ENCODE measurements around the gene CDK17.

CDK17 gene

DNA sequence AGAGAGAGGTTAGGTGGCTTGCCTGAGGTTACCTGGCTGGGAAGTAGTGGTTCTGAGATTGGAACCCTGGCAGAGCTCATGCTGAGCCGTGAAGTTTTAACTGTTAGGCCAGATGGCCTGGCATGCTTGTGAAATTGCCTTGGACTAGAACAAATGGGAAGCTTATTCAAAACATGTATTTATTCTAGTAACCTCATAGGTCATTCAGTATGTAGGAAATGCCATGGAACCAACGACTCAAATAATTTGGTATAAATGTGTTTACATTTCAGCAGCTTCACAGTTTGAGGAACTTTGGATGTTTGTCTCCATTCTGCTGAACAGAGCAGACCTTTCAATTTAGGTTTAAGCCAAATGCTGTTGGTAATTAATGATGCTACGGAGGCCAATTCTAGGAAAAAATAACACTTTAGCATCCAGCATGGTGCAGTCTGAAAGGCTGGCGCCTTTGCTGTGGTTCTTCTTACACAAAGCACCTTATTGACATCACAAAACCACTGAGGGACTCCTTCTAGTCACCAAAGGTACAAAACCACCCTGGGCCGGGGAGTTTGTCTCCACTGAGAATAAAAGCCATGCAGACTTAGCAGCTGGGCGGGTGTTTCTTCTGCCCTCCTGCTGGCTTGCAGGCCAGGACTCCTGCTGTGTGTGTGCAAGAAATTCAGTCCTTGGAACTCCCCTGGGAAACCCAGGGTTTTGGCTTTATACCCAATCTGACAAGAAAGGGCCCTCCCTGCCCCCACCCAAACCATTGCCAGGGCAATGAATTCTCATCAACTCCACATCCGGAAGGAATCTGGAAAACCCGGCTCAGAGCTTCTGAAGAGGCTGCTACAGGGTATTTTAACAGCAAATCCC, 141.9 kb downstream of the CDK17 start:
- no peak for FAIRE-seq

DNA sequence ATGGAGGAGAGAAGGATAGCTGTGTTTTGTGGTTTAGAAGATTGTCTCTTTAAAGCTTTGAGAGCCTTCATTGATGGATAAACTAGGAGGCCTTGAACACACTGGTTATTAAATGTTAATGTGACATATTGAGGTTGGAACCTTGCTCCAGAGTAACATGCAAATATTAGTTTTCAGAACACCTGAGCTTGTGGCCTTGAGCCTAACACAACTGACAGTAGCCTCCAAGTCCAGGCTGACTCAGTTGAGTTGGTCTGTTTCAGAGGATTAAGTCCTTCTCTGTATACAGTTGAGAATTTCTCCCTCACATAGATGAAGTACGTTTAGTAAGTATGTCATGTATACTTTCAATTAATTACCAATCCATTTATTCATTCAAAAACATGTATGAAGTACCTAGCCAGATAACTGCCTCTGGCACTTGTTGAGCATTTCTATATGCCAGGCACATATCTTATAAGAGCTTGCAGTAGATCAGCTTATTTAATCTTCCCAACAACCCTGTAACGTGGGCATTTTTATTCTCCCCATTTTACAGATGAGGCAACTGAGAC, 142.6 kb downstream of the CDK17 start:
- FAIRE-seq = no peak

DNA sequence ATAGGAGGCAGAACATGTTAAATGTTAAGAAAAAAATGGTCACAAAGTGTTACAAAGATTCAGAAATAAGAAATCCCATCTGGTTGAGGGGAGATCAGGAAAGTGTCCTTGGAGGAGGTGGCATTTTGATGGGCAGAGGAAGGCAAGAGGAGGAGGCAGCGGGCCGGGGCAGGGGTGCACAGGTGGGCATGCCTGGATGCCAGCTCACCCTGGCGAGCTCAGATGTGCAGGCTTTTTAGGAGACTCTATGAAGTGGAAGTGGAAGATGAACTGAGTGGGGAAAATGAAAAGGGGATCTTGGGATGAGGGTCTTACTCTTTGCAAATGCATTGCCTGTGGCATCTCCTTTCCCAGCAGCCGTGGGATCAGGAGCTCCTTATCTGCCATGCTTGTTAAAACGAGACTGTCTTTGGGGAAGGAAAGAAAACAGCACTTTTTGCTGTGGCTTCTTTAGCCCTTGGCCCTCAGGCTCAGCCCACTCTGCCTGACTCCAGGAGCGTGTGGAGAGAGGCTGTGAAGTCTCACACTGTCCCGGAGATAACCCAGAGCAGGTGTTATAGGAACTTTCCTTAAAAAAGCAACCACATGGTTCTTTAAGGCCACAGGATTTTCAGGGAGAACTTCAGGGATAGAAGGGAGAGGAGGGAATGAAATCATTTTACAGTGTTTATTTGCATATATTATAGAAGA, 143.4 kb downstream of the CDK17 start:
- FAIRE-seq = no peak

- FAIRE-seq = no peak
Measured at GRCh38 chr12:96255077-96255476, 145.2 kb downstream of the CDK17 start.

- FAIRE-seq = no peak
Measured at GRCh38 chr12:96250119-96250685, 150.0 kb downstream of the CDK17 start.

DNA sequence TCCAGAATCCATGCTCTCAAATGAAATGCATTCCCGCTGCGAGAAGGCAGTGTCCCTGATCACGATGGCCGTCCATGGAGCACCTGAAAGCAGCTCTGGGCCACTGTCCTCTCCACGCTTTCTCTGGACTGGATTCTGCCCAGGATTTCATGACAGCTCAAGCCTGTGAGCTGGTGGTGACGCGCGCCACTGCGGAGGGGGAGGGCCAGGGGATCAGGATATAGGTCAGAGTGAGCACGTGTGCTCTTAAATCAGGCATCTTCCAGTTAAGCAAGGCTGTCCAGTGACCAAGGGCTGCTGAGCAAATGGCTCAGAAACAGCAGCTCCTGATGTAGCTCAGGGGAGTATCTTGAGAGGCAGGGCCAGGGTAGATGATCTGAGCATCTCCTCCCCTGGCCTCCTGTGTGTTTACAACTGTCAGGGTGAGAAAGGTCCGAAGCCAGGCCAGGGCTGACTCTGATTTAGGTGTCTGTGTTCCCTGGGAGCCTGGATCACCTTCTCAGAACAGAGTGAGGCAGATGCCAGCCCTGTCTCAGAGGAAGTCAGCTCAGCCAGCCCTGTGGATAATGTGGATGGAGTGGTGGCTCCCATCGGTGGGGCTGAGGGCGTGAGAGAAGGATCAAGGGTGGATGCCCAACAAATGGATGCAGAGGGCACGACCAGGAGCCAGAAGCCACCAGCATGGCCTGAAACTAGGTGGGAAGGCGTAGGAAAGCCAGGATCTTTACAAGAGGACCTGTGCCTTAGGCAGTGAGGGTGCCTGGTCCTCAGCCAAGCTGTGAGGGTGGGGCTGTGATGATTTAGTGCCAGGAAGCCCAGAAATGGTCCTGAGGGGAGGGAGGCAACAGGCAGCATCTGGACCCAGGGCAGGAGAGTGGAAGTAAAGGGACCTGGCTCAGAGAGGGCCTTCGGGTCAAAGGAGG, 150.8 kb downstream of the CDK17 start:
- no peak for FAIRE-seq

- FAIRE-seq = no peak
Measured at GRCh38 chr12:96248136-96248931, 151.9 kb downstream of the CDK17 start.

GRCh38 chr12:96247563-96247962, 152.7 kb downstream of the CDK17 start:
- FAIRE-seq = no peak

GRCh38 chr12:96246926-96247505, 153.2 kb downstream of the CDK17 start:
- FAIRE-seq = no peak

DNA sequence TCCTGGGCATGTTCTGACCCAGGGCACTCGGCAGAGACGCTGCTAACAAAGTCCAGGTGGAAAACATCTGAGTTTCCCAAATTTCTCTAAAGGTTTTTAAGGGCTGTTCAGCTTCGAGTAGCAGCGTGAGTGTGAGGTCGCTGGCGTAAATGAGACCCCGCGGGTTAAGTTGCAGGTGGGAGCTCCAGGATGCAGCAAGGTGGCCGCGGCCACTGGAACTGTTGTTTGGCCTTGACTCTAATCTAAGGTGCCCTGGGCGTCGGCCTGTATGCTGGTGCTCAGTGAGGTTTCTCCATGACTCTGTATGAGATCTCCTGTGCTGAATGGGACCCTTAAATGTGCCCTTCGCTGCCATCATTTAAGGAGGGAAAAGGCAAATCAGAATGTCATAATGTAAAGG, 155.4 kb downstream of the CDK17 start:
- FAIRE-seq = no peak

DNA sequence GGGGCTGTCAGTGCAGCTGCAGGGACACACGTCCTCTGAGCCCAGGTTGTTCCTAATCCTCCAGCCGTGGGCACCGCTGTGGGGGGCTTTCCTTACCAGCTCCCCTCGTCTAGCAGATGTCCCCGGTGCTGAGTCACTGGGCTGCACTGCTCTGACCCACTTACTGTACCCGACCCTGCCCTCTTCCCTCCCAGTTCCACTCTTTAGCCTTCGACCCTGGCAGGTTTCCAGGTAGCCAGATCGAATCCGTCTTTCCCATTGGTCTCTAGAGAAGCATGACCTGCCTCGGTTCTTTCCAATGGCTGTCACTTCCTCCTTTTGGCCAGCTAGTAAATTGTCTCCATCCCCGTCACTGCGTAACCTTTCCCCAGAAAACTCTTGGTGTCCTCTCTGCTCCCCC, 157.6 kb downstream of the CDK17 start:
- no peak for FAIRE-seq

DNA sequence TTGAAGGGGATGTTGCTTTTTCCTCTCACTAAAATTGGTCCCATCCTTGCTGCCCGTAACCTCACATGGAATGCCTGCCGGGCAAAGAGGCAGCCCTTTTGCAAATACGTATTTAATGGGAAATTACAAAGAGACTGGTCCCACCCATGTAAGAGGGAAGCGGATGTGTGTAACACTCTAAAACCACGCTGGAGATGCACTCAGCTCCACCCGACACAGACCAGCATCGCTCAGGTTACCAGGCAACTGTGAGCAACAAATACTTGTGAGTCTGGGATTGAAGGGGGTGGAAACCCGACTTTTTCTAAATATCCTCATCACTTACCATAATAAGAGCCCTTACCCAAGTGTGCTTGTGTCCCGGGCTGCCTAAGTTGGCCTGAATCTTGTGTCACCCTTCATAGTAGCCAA, 158.4 kb downstream of the CDK17 start:
- FAIRE-seq = no peak

DNA sequence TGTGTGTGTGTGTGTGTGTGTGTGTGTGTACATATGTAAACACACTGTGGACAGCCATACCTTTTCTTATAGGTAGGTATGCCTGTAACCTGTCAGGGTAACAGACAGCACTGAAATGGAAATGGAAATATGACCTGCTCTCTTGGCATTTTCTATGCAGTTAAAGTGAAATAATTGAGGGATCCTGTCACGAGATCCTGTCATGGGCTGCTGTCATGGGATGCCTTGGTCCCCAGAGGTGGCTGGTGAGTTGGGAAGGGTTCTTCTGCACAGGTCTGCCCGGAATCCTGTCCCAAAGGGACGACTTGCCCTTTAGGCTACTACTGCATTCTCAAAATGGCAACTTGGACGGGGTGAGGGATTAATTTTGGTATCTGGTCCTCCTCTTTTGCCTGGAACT, 158.8 kb downstream of the CDK17 start:
- FAIRE-seq = no peak

- FAIRE-seq = no peak
Measured at GRCh38 chr12:96240656-96241055, 159.6 kb downstream of the CDK17 start.

GRCh38 chr12:96239711-96240635, 160.3 kb downstream of the CDK17 start:
- no peak for FAIRE-seq

- FAIRE-seq = no peak
Measured at GRCh38 chr12:96238336-96239047, 161.7 kb downstream of the CDK17 start.

DNA sequence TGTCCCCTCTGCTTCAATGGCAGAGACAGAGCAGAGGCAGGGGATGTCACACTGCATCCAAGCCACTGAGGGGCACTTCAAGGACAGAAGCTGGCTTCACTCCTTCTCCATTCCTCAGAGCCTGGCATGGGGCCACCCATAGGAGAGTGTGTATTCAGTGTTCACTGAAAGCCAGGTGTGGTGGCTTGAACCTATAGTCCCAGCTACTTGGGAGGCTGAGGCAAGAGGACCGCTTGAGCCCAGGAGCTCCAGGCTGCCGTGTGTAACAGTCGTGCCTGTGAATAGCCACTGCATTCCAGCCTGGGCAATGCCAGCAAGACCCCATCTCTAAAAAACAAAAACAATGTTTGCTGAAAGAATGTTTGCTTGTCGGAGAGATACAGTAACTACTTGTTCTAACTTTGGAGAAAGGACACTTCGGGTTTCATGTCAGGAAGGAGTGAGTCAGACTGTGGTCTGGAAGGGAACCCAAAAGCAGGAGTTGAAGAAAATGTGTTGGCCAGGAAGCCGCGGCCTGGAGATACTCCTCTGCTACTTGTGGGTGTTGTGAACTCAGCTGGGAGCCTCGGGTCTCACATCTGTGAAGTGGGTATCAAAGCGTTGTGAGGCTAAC, 162.7 kb downstream of the CDK17 start:
- FAIRE-seq = no peak

DNA sequence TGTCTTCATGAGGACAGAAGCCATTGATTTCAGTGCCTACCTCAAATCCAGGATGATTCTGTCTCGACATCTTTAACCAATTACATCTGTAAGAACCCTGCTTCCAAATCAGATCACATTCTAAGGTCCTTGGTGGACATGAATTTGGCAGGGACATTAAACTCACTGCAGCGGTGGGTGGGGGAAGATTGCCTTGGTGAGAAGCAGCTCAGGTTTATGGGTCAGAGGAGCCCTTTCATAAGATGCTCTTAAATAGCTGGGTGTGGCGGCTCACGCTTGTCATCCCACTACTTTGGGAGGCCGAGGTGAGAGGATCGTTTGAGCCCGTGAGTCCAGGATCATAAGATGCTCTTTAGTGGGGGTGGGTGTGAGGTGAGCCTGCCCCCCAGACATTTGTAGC, 163.2 kb downstream of the CDK17 start:
- FAIRE-seq = no peak

DNA sequence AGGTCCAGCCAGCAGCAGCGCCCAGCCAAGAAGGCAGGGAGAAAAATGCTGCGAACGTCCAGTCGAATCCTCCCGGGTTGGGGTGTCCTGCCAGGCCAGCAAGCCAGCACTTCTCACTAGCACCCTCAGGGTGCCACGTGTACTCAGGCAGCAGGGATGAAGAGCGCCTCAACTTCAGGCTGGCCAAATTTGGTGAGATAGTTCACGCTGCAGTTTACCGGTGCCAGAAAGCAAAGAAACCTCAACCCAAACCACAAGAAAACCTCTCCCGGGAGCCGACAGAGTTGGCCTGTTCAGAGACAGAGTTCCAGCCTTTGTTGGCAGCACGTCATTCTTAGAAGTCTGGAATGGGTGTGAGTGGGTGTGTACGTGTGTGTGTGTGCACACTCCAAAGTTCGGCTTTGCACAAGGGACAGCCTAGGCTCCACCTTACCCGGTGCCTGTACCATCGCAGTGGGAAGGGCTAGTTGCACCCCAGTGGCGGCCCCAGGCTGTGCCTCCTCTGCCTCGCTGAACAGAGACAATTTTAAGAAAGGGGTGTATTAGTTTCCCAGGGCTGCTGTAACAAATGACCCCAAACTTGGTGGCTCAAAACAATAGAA, 163.9 kb downstream of the CDK17 start:
- no peak for FAIRE-seq
